Hypothalamus (tissue), 51 donors: ENCODE measurements around the gene MTUS2.

Experiments used
- DNase-seq, 51 donors: peaks; one replicate each; lab custom pipeline; 2025; lab: John Stamatoyannopoulos, UW

MTUS2 gene

DNA sequence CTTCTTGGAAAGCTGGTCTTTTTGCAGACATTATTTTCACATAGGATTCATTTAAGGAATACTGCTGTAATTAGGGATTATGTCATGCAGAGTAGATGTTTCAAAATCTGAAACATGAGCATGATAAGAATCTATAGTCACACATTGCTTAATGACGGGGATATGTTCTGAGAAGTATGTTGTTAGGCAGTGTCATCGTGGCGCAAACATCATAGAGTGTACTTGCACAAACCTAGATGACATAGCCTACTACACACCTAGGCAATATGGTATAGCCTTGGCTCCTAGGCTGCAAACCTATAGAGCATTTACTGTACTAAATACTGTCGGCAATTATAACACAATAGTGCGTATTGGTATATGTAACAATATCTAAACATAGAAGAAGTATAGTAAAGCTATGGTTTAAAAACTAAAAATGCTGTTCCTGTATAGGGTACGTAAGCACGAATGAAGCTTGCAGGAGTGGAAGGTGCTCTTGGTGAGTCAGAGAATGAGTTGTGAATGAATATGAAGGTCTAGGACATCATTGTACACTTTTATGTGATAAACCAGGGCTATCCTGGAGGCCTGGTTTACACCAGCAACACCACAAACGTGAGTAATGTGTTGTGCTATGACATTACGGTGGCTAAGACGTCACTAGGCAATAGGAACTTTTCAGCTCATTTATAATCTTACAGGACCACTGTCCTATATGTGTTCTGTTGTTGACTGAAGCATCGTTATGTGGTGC is 283.1 kb downstream of the MTUS2 start:
- no peak for DNase-seq

DNA sequence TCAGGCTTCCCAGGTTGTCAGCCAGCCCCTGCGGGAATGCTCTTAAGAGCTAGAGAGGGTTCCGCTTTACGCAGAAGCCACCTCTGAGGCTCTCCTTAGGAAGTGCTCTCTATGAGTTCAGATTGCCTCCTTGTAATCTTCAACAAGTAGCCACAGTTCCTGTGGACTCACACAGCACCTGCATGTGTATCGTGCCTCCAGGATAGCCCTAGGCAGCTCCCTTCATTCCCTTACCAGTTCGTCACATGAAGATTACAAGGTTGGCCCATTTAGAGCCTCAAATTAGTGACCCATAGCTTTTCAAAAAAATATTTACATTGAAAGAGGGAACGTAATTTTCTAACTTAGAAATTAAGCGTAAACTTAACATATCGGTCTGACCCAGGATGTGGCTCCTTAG is 284.3 kb downstream of the MTUS2 start:
- DNase-seq = no peak

DNA sequence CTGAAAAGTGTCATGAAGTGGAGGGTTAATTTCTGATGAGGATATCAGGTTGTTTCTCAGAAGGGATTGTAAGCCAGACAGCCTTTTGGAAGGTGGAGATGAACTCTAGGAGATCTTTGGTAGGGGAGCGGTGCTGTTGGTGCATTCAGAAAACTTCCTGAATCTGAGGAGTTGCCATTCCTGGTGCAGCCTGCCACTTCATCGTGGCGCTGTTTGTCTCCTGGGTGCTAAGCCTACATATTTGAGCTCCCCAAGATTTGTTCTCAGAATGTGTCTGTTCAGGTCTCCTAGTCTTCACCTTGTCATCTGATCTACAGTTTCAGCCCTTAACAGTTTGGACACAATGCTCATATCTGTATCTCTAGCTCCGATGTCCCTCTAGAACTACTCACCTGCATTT is 285.6 kb downstream of the MTUS2 start:
- no peak for DNase-seq

DNA sequence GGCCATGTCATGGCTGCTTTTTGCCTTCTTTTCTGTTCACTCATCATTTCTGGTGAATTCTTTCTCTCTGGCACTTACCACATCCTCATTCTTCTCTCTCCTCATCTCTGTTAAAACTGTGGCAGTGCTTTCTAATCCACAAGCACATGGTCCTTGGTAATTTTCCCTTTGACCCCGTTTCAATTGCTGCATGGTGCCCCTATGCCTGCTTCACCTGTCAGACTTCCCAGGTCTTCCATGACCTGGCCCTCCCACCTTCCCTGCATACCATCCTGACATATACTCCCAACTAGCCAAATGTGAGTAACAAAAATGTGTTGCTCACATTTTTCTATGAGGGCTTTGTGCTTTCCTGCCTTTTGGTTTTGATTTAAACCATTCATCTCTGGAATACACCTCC is 286.5 kb downstream of the MTUS2 start:
- no peak for DNase-seq

DNA sequence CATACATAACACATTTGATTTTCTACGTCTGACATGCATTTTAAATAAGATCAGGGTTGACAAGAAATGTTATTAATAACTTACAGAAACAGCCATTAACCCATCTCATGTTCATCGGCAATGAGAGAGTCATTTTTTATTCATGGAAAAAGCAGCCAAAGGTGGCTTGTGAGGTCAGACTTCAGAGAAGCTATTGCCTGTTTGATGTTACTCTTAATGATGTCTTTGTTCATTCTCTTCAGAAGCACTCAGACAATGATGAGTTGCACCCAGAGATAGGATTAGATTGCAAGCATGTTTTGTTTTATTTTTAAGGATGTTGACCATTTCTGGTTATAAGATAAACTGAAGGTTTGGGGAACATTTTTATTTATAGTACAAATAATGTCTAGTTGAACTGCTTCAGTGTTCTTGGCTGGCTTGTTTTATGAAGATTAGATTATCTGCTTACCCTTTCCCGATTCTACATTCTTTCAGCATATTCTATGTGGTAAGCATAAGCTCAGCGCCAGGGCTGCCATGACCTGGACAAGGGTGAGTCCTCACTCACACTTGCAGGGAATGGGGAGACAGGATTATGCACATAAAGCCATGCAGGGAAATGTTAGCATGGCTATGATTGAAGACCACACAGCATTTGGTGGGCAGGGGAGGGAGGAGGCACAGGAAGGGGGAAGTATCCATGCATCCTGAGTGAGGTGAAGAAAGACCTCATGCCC is 288.1 kb downstream of the MTUS2 start:
- DNase-seq = no peak

DNA sequence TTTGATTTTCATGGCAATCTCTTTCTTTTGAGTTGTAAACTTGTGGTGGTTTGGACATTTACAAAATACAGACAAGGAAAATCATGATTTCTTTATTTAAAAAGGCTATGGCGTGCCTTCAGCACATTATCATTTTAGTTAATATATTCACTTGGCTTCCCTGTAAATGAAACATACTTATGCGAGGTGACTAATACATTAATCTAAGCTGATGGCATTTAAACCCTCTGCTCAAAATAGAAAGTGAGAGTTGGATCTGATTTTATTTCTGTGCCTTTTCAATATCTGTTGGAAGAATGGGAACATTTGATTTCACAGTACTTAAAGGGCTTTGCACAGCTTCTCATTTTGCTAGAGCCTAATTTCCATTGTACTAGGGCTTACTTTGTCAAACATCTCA is 289.8 kb downstream of the MTUS2 start:
- DNase-seq = peak in 1 of 51 donors; percentile 39

DNA sequence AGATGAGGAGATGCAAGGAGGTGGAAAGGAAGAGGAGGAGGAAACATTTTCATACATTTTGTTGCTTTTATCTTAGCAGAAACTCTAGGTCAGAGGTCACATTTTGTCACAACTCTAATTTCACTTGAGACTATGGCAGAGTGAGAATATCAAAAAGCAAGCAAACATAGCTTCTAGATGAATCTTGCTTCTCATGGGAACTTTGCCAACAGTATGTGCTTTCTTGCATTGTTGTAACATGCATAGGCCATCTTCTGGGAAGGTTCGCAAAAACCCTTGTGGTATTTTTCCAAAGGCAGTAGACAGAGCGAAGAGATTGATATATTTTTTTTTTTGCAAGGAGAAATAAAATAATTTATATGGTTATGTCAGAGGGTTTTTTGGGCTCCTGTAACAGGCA is 291.3 kb downstream of the MTUS2 start:
- DNase-seq = no peak

GRCh38 chr13:29115842-29116241 is 295.7 kb downstream of the MTUS2 start:
- no peak for DNase-seq

DNA sequence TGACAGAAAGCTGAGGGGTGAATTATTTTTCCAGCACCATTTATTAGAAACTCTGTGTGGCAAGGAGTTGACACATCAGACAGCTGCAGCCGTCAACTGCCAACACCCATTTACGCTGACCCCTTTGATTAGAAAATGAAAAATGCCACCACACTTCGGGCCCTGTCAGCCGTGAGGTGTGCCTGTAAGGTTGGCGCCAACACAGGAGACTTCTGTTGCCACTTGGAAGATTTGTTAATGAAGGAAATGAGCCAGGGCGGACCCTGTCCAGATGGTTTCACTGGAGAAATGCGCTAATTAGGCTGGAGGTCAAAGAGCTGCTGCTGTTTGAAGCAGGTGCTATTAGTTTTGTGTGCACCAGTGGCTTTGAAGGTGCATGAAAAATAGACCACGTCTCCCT is 297.5 kb downstream of the MTUS2 start:
- no peak for DNase-seq

GRCh38 chr13:29118471-29118870 is 298.3 kb downstream of the MTUS2 start:
- DNase-seq = no peak

- DNase-seq = peak in 1 of 51 donors; percentile 17
These were observed 305.2 kb downstream of the MTUS2 start for GRCh38 chr13:29125191-29125933.

DNA sequence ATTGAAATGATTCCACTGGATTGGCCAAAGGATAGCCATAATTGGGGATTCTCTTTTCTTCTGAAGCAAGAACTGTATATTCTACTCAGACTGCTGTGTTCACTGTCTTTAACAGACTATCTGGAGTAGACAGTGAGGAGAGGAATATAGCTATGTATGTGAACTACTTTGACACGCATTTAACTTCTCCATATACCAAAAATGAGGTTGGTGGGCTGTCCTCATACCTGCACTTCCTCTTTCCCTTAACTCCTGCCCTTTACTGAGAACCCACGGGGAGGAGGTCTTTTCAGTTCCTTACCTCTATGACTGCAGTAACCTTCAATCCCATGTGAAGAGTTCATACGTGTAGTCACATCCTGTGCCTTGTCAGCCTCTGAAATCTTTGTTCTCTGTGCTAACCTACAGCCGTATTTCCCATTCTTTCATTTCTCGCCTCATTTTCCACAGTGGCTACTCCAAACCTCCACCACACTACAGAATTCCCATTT is 305.8 kb downstream of the MTUS2 start:
- no peak for DNase-seq

- DNase-seq = no peak
These were observed 309.5 kb downstream of the MTUS2 start for GRCh38 chr13:29129616-29130015.

DNA sequence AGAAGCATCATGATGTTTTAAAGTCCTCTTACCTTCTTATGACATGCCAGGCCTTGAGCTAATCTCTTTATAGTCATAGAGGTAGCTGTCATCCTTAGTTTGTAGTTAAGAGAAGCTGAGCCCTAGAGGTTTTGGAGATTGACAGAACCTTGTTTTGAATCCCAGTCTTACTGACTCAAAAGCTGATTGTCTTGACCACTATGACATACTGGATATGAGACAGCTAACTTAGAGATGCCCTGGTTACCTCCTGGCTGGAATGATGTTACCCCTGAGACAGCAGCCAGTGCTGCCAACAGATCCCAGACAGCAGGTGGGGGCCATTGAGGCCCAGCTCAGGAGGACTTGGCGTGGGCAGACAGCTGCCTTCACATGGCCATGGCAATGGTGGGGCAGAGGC is 311.0 kb downstream of the MTUS2 start:
- no peak for DNase-seq

GRCh38 chr13:29131881-29132668 is 311.9 kb downstream of the MTUS2 start:
- DNase-seq = no peak

- DNase-seq = no peak
These were observed 316.2 kb downstream of the MTUS2 start for GRCh38 chr13:29136341-29136740.

- DNase-seq = no peak
These were observed 316.9 kb downstream of the MTUS2 start for GRCh38 chr13:29137016-29137415.

- no peak for DNase-seq
These were observed 317.9 kb downstream of the MTUS2 start for GRCh38 chr13:29137995-29138394.

DNA sequence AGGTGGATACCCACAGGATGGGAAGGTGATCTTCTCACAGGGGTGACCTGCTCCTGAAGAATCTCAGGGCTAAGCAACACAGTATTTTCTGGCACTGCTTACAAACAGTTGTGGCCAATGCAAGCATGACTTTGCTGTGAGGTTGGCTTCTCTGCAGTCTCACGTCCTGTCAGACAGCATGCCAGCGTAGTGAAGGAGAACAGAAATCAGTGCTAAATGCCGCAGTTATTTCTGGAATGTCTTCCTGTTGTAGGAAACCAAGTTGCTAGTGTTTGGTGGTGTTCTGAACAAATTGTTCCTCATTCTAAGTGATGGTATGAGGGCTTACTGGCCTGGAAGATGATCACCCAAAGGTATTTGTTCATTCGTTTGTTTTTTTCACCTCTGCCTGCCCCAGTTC is 320.1 kb downstream of the MTUS2 start:
- DNase-seq = peak in 4 of 51 donors; percentile 2 to 13 (median 10)

DNA sequence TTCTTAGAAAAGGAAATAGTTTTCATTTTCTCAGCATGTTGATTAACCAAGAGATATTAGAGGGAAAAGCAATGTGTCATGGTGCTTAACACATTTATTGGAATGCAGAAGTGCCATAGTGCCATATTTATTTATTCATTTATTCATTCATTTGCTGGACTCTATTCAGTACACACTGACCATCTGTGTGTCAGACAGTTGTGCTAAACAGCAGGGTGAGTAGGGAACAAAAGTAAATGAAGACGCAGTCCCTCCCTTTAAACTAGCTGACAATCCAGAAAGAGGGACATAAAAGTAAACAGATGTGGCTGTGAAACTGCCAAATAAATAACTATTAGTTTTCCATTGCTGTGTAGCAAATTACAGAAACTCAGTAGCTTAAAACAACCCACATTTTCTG is 323.7 kb downstream of the MTUS2 start:
- no peak for DNase-seq

DNA sequence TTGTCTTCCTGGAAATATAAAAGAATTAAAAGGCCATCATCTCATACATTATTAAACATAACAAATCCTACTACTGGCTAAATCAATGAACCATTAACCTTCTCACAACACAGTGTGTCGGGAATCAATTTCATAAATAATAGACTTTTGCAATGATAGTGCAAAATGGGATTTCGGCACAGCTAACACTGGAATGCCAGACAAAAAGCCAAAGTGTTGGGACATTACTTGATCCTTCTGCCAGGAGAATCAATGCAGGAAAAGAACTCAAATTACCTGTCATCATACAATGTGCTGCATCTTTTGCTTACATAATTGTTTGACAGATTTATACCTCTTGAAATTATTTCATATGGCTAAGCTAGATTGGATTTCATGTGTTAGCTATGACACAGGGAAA is 334.3 kb downstream of the MTUS2 start:
- DNase-seq = no peak
